Liver (tissue), 3 donors: ENCODE measurements around the gene GNB1.

ENCODE experiments used
- ATF3 ChIP-seq: IDR thresholded peaks from 2 replicates; pipeline ENCODE4 v1.6.1; 2016; ENCODE audit warnings: antibody characterized with exemption
- CTCF ChIP-seq: fragments of 150-350 bp; IDR thresholded peaks from 2 replicates; pipeline ENCODE4 v1.5.1; 2017; ENCODE audit warnings: improper control_type of control experiment, low read depth, low read length; ENCODE audit not compliant: missing input control
- GABPA ChIP-seq, 2 donors: IDR thresholded peaks in 1 of 2; conservative IDR thresholded peaks in 1 of 2; 2 replicates each; pipeline ENCODE4 v1.6.1; 2016; ENCODE audit warnings: antibody characterized with exemption in 2 of 2, mild to moderate bottlenecking in 1 of 2, moderate library complexity in 1 of 2
- HNF4A ChIP-seq, 2 donors: conservative IDR thresholded peaks; 2 replicates each; pipeline ENCODE4 v1.6.1; 2016; ENCODE audit warnings: antibody characterized with exemption in 2 of 2, mild to moderate bottlenecking in 2 of 2
- JUND ChIP-seq, 2 donors: IDR thresholded peaks; 2 replicates each; pipeline ENCODE4 v1.6.1; 2016; ENCODE audit warnings: antibody characterized with exemption in 2 of 2
- MAX ChIP-seq: IDR thresholded peaks from 2 replicates; pipeline ENCODE4 v1.6.1; 2016; ENCODE audit warnings: antibody characterized with exemption
- NR2F2 ChIP-seq: IDR thresholded peaks from 2 replicates; pipeline ENCODE4 v1.6.1; 2016; ENCODE audit warnings: antibody characterized with exemption
- RAD21 ChIP-seq, 2 donors: IDR thresholded peaks; 2 replicates each; pipeline ENCODE4 v1.6.1; 2016; ENCODE audit warnings: antibody characterized with exemption in 2 of 2, mild to moderate bottlenecking in 2 of 2
- REST ChIP-seq: IDR thresholded peaks from 2 replicates; pipeline ENCODE4 v1.6.1; 2016; ENCODE audit warnings: antibody characterized with exemption, mild to moderate bottlenecking
- RXRA ChIP-seq, 2 donors: IDR thresholded peaks; 2 replicates each; pipeline ENCODE4 v1.6.1; 2017 to 2018; ENCODE audit warnings: antibody characterized with exemption in 2 of 2, mild to moderate bottlenecking in 1 of 2
- SP1 ChIP-seq: IDR thresholded peaks from 2 replicates; pipeline ENCODE4 v1.6.1; 2018; ENCODE audit warnings: antibody characterized with exemption, mild to moderate bottlenecking
- TAF1 ChIP-seq: conservative IDR thresholded peaks from 2 replicates; pipeline ENCODE4 v1.6.1; 2016; ENCODE audit warnings: antibody characterized with exemption, mild to moderate bottlenecking
- donor health status: healthy.
- donor health status: healthy.

GRCh38 chr1:1901641-1902294 is 10.9 kb upstream of the GNB1 start:
- TF ChIP-seq CTCF (no peak), RAD21 (IDR thresholded peaks at IDR 0.05) (no peak), MAX (no peak), REST (no peak), TAF1 (no peak), ATF3 (no peak), RXRA (IDR thresholded peaks at IDR 0.05) (no peak), SP1 (no peak), HNF4A (conservative IDR thresholded peaks at IDR 0.05) (no peak), NR2F2 (no peak), JUND (IDR thresholded peaks at IDR 0.05) (no peak), GABPA (IDR thresholded peaks at IDR 0.05 in 1 of 2, conservative IDR thresholded peaks at IDR 0.05 in 1 of 2) (no peak)
